ENCODE results near the gene ZSCAN29.

DNA sequence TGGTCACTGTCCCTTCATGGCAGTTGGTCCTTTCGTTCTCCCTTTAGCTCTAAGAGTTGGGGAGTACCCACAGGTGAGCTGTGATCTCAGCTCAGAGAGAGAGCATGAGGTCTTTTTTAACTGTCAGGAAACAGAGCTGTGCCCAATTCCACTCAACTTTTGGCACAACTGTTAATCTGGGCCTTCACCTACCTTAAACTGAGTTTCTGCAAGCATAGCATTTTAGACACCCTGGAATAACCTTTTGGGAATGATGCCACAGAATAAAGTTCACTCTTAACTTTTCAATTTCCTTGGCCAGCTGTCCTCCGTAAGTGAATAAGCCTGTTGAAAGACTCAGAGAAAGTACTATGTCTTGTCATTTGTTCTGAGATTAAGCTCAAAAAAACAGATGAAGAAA, 36.0 kb upstream of the ZSCAN29 start:
- TF ChIP-seq CTCF (IDR thresholded peaks at IDR 0.05) (no peak), POLR2A (IDR thresholded peaks at IDR 0.05) (no peak)
